A673 (cell line): ENCODE data around the gene RASD2. TPM values are rescaled to one million over a fixed set of nuclear protein-coding genes. Genes with fewer than 3 reads are reported as not detected.

Experiments
- BruUV-seq: library from RNA; stranded (reverse); fragments of 400-500 nt; replicated peaks from 2 replicates; lab custom pipeline; 2021; lab: Mats Ljungman, UMichigan
- CTCF ChIA-PET: fragments of 300-600 bp; sonication (Branson Sonifier 250); formaldehyde crosslinking; loops from one replicate; lab custom pipeline; 2022; ENCODE audit warnings: antibody characterized with exemption; lab: Charles Lee
- POLR2A ChIA-PET: fragments of 300-600 bp; sonication (Branson Sonifier 250); formaldehyde crosslinking; loops from one replicate; lab custom pipeline; 2022; ENCODE audit warnings: antibody characterized with exemption; ENCODE audit not compliant: low non-redundant PET; lab: Charles Lee
- DNase-seq: peaks from one replicate; pipeline ENCODE4 v3.0.0-alpha.2; 2015; ENCODE audit warnings: low spot score
- H3K27ac ChIP-seq: fragments of 200-600 bp; sonication (generic); 2 replicates; pipeline ENCODE4 v1.5.1; 2016; ENCODE audit warnings: mixed run types, low read depth, mild to moderate bottlenecking, mixed read lengths, antibody characterized with exemption, low read length; ENCODE audit not compliant: poor library complexity, severe bottlenecking
- H3K27me3 ChIP-seq: fragments of 200-600 bp; sonication (generic); replicated peaks from 2 replicates; pipeline ENCODE4 v1.6.1; 2017; ENCODE audit warnings: mixed run types, low read depth, mild to moderate bottlenecking, mixed read lengths, antibody characterized with exemption, low read length; ENCODE audit not compliant: insufficient read depth, poor library complexity
- H3K36me3 ChIP-seq: fragments of 200-600 bp; sonication (generic); 2 replicates; pipeline ENCODE4 v1.6.1; 2016; ENCODE audit warnings: mixed run types, mild to moderate bottlenecking, mixed read lengths, antibody characterized with exemption, low read length; ENCODE audit not compliant: insufficient read depth, poor library complexity, severe bottlenecking
- H3K4me1 ChIP-seq: fragments of 200-600 bp; sonication (generic); 2 replicates; pipeline ENCODE4 v1.6.1; 2017; ENCODE audit warnings: mixed run types, mild to moderate bottlenecking, mixed read lengths, antibody characterized with exemption, low read length; ENCODE audit not compliant: insufficient read depth, poor library complexity, severe bottlenecking
- H3K4me3 ChIP-seq: fragments of 200-600 bp; sonication (generic); 2 replicates; pipeline ENCODE4 v1.5.1; 2016; ENCODE audit warnings: low read depth, mixed run types, mild to moderate bottlenecking, mixed read lengths, low read length; ENCODE audit not compliant: poor library complexity, severe bottlenecking
- H3K9me3 ChIP-seq: fragments of 200-600 bp; sonication (generic); 2 replicates; pipeline ENCODE4 v1.6.1; 2016; ENCODE audit warnings: mixed run types, low read depth, mild to moderate bottlenecking, mixed read lengths, antibody characterized with exemption, low read length; ENCODE audit not compliant: poor library complexity, severe bottlenecking
- CTCF ChIP-seq: fragments of 300-800, 200-600 bp; sonication (generic); conservative IDR thresholded peaks from 2 replicates; pipeline ENCODE4 v1.5.1; 2017; ENCODE audit warnings: low read depth, mild to moderate bottlenecking, antibody characterized with exemption, low read length, moderate library complexity, mixed read lengths
- EZH2 ChIP-seq: fragments of 200-600 bp; sonication (generic); IDR thresholded peaks from 2 replicates; pipeline ENCODE4 v1.6.1; 2017; ENCODE audit warnings: borderline replicate concordance, low read depth, mild to moderate bottlenecking, mixed read lengths, antibody characterized with exemption, low read length; ENCODE audit not compliant: poor library complexity, severe bottlenecking
- intact Hi-C: fragments of 100-400 bp; cut with micrococcal nuclease; formaldehyde crosslinking; loops from one replicate; pipeline ENCODE4 v1.10.0; 2022; ENCODE audit not compliant: unreplicated experiment
- total RNA-seq: library from RNA; stranded (reverse); gene quantifications from 2 replicates; pipeline ENCODE4 v1.2.3, GENCODE V29; 2021

Gene RASD2
- total RNA-seq, 1 experiment from 2014 or later, result 1.3 TPM

GRCh38 chr22:35594686-35595085, 54.1 kb downstream of the RASD2 start:
- Histone ChIP-seq H3K36me3 (no peaks in the 10 kb centered on the region), H3K27me3 (no peaks in the 10 kb centered on the region), H3K27ac (no peak overlapping the region), H3K4me3 (no peak overlapping the region), H3K9me3 (no peaks in the 10 kb centered on the region), H3K4me1 (no peaks in the 10 kb centered on the region)
- intact Hi-C loops, result no loop called here
- no peak for DNase-seq
- ChIA-PET POLR2A (no interaction called here), CTCF (no interaction called here)
- TF ChIP-seq CTCF, result no peak
- TF ChIP-seq EZH2, result no peak
- BruUV-seq, result no TSS peak

- no peak for DNase-seq
- POLR2A ChIA-PET, result no interaction called here
- H3K27ac ChIP-seq, result no peak overlapping the region
Measured at GRCh38 chr22:35596821-35597220, 56.2 kb downstream of the RASD2 start.

GRCh38 chr22:35597692-35598395, 57.2 kb downstream of the RASD2 start:
- H3K4me3 ChIP-seq, result no peak overlapping the region
- DNase-seq, result no peak
- ChIA-PET CTCF (no interaction called here), POLR2A (no interaction called here)
- intact Hi-C loops, result no loop called here
- no TSS peak for BruUV-seq
- H3K36me3 ChIP-seq, result no peaks in the 10 kb centered on the region
- H3K4me1 ChIP-seq, result no peaks in the 10 kb centered on the region
- H3K27ac ChIP-seq, result no peak overlapping the region
- no peaks in the 10 kb centered on the region for H3K27me3 ChIP-seq
- H3K9me3 ChIP-seq, result no peaks in the 10 kb centered on the region
- TF ChIP-seq EZH2, result no peak
- TF ChIP-seq CTCF, result no peak

More at GRCh38 chr22:35596821-35597220, 56.2 kb downstream of the RASD2 start:
- TF ChIP-seq EZH2, result no peak
- TF ChIP-seq CTCF, result no peak
- Histone ChIP-seq H3K27me3 (no peaks in the 10 kb centered on the region), H3K9me3 (no peaks in the 10 kb centered on the region), H3K36me3 (no peaks in the 10 kb centered on the region), H3K4me3 (no peak overlapping the region), H3K4me1 (no peaks in the 10 kb centered on the region)
- CTCF ChIA-PET, result no interaction called here
- no TSS peak for BruUV-seq
- intact Hi-C loops, result no loop called here
